Femur (tissue), 1 donor: Measurements from ENCODE around the gene CDH16.
"Not testable (repeated sequence)": the region's sequence is repeated elsewhere in the genome, so short reads cannot be mapped to it uniquely, and the experiment has no call there.

Experiments
- DNase-seq: peaks from one replicate; pipeline ENCODE4 v3.0.0-alpha.2; 2017

Gene CDH16

DNA sequence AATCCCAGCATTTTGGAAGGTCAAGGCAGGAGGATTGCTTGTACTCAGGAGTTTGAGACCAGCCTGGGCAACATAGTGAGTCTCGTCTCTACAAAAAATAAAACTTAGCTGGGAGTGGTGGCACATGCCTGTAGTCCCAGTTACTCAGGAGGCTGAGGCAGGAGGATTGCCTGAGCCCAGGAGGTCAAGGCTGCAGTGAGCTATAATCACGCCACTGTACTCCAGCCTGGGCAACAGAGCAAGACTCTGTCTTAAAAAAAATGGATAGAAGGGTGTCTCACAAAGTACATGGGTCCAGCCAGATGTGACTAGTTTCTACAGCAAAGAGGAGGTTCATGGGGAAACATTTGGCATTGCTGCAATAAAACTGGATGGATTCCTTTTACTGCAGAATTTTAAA, 47.3 kb downstream of the CDH16 start:
- DNase-seq: not testable (repeated sequence)

DNA sequence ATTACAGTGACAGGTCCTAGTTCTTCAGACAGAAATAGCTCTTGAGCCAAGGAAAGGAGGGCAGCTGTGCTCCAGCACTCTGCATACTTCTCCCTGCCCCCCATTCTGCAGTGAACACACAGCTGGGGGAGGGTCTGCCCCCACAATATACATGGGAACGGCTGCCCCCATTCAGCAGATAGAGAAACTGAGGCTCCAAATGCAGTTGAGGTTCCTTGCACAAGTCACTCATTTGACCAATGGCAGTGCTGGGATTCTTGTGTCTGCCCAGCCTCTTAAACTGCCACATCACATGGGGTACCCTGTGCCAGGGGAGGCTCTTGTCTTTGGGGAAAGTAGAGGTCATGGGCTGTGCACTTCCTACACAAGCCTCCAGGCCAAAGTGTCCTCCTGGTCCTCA, 49.3 kb downstream of the CDH16 start:
- no peak for DNase-seq

DNA sequence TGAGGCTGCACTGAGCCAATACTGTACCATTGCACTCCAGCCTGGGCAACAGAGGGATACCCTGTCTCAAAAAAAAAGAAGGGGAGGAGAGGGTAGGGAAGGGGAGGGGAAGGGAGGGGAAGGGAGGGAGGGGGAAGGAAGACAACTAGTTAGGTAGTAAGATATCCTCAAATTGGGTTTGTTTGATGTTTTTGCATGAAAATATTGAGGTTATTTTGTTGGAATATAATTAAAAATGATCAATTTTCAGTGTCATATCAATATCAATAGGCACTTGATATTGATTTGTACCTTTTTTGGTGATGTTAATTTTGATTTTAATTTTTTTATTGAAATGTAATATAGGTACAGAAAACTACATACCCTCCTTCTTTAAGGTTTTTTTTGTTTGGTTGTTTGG, 55.0 kb downstream of the CDH16 start:
- no peak for DNase-seq

DNA sequence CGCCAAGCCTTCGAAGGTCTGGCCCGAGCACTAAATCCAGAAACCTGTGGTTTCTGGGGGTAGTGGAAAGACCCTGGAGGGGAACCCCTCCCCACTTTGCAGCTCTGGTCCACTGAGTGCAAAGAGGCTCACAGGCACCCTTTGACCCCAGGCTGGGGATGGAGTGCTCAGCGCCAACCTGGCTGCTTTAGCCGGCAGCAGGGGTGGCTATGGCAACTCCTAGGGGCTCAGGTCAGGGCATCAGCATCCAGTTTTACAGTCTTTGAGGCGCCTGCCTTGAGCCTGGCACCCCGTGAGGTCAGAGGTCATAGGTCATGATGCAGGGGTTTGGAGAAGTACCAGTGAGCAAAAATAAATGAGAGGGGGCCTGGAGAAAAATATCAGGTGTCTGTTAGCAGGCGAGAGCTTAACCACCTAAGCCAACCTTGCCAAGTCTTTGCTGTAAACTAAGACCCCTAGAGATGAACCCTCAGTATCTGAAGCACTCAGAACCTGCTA, 56.6 kb downstream of the CDH16 start:
- no peak for DNase-seq

DNA sequence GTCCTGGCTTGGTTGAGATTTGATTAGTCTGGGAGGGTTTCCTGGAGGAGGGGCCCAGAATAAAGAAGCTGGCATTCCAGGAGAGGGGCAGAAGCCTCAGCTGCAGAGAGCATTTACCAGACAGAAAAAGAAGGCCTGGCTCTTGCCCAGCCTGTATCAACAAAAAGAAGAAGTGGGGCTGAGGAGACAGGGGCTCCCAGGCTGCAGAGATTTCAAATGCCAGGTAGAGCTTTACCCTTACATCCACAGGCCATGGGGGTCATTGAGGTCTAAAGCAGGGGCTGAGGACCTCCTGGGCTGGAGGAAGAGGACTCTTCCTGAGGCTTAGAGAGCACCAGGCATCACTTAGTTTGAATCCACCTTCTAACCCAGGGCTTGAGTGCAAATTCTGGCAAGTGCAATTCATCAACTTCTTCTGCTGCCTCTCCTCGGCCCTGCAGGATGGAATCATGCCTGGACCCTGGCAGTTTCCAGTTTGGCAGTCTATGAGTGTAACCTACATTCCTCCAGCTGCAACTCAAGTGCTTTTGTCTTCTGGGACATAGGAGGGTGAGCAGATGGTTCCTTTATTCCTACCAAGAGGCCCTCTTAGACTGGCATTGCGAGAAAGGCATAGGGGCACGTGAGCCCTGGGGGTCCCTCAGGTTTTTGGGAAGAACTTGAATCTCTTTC, 59.2 kb downstream of the CDH16 start:
- no peak for DNase-seq

DNA sequence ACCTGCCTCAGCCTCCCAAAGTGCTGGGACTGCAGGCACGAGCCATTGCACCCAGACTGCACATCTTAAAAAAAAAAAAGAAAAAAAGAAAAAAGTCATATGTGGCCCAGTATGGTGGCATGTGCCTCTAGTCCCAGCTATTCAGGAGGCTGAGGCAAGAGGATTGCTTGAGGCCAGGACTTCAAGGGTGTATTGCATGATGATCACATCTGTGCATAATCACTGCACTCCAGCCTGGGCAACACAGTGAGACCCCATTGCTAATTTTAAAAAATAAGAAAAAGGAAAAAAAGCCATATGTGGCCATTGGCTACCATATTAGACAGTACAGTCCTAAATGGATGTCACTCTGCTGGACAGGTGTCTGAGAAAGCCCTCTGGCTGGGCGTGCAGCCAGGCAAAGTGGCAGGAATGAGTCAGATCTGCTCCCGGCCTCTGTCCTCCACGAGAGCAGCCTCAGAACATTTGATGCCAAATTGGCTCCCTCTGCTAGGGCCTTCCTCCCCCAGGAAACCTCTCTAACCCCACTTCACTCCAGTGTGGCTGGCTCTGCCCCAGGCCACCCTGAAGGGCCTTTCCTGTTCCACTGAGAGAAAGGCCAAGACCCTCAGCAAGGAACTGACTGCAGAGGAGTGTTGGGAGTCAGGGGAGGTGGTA, 59.8 kb downstream of the CDH16 start:
- DNase-seq: no peak
